Keratinocyte (primary cell): ENCODE measurements around the gene DLG2. TPM values are rescaled to one million over a fixed set of nuclear protein-coding genes. Genes with fewer than 3 reads are reported as not detected.
"Not testable (repeated sequence)": the region's sequence is repeated elsewhere in the genome, so short reads cannot be mapped to it uniquely, and the experiment has no call there.

Experiments
- DNase-seq: peaks from one replicate; pipeline ENCODE4 v3.0.0-alpha.2; 2011; ENCODE audit warnings: low read depth, missing footprints, low spot score
- FAIRE-seq: peaks from 2 replicates; lab custom pipeline; 2011; peaks lifted over from hg19 to GRCh38; lab: Jason Lieb, UNC
- H2AFZ ChIP-seq: 2 replicates; pipeline ENCODE4 v1.6.0; 2012; ENCODE audit warnings: low read length, control low read depth, inconsistent platforms; ENCODE audit not compliant: control insufficient read depth
- H3K27ac ChIP-seq: 2 replicates; pipeline ENCODE4 v1.5.1; 2011; ENCODE audit warnings: low read length; ENCODE audit not compliant: control insufficient read depth, insufficient read depth
- H3K27me3 ChIP-seq: 3 replicates; pipeline ENCODE4 v1.6.0; 2011; ENCODE audit warnings: low read length; ENCODE audit not compliant: control insufficient read depth, insufficient read depth; ENCODE audit errors: extremely low read depth
- H3K36me3 ChIP-seq, 2 experiments: 2 replicates in 1 of 2; 3 replicates in 1 of 2; pipeline ENCODE4 v1.5.1; 2011; ENCODE audit warnings: low read length in 2 of 2, mild to moderate bottlenecking in 1 of 2; ENCODE audit not compliant: control insufficient read depth in 2 of 2, insufficient read depth in 2 of 2; ENCODE audit errors: extremely low read depth in 1 of 2
- H3K4me1 ChIP-seq: 3 replicates; pipeline ENCODE4 v1.5.1; 2011; ENCODE audit warnings: low read length; ENCODE audit not compliant: control insufficient read depth, insufficient read depth; ENCODE audit errors: extremely low read depth
- H3K4me2 ChIP-seq: 3 replicates; pipeline ENCODE4 v1.6.0; 2011; ENCODE audit warnings: low read depth, low read length; ENCODE audit not compliant: control insufficient read depth, insufficient read depth; ENCODE audit errors: extremely low read depth
- H3K4me3 ChIP-seq, 3 experiments: fragments of 200-600 bp in 1 of 3; sonication (generic) in 1 of 3; 2 replicates in 2 of 3; 3 replicates in 1 of 3; pipeline ENCODE4 v1.5.1; 2011 to 2016; ENCODE audit warnings: low read length in 3 of 3, mild to moderate bottlenecking in 3 of 3, control low read depth in 2 of 3, inconsistent platforms in 1 of 3, low read depth in 1 of 3, mixed read lengths in 1 of 3, mixed run types in 1 of 3, moderate library complexity in 1 of 3; ENCODE audit not compliant: control insufficient read depth in 2 of 3, insufficient read depth in 2 of 3; ENCODE audit errors: extremely low read depth in 1 of 3
- H3K79me2 ChIP-seq: 2 replicates; pipeline ENCODE4 v1.6.0; 2012; ENCODE audit warnings: low read length; ENCODE audit not compliant: control insufficient read depth, insufficient read depth
- H3K9ac ChIP-seq: 3 replicates; pipeline ENCODE4 v1.6.0; 2011; ENCODE audit warnings: low read length; ENCODE audit not compliant: control insufficient read depth, insufficient read depth; ENCODE audit errors: extremely low read depth
- H3K9me1 ChIP-seq: 3 replicates; pipeline ENCODE4 v1.6.0; 2011; ENCODE audit warnings: low read length; ENCODE audit not compliant: control insufficient read depth, insufficient read depth; ENCODE audit errors: extremely low read depth
- H3K9me3 ChIP-seq: 2 replicates; pipeline ENCODE4 v1.5.1; 2012; ENCODE audit warnings: low read depth, low read length; ENCODE audit not compliant: control insufficient read depth
- H4K20me1 ChIP-seq: 3 replicates; pipeline ENCODE4 v1.6.0; 2011; ENCODE audit warnings: low read length; ENCODE audit not compliant: control insufficient read depth, insufficient read depth; ENCODE audit errors: extremely low read depth
- EZH2 ChIP-seq: IDR thresholded peaks from one replicate; pipeline ENCODE4 v1.6.1; 2012; ENCODE audit warnings: inconsistent platforms, mild to moderate bottlenecking, low read length, moderate library complexity
- dilution Hi-C: fragments of 300-500 bp; cut with MboI; formaldehyde crosslinking; loops from one replicate; pipeline ENCODE4 v1.7.0; 2020; ENCODE audit warnings: low sequenced_read_pairs; ENCODE audit not compliant: extremely low pct_ligation_motif_present
- polyA plus RNA-seq, 5 experiments: library from polyadenylated mRNA; depleted of rRNA in 3 of 5; stranded (reverse) in 3 of 5; stranded (forward) in 1 of 5; unstranded in 1 of 5; fragments of >200 nt; gene quantifications; 1 replicate in 1 of 5; 2 replicates in 3 of 5; 3 replicates in 1 of 5; pipeline versions ENCODE4 v1.2.1 to v1.2.3, GENCODE V29; 2011 to 2012; ENCODE audit warnings: missing spikeins in 2 of 5, low read depth in 1 of 5, low replicate concordance in 1 of 5
- TF ChIP-seq, protein P1 (sequence below), 3 experiments: IDR thresholded peaks in 1 of 3; conservative IDR thresholded peaks in 1 of 3; optimal IDR thresholded peaks in 1 of 3; 2 replicates in 2 of 3; 3 replicates in 1 of 3; pipeline versions ENCODE3 to v1.5.1; 2011; ENCODE audit warnings: low read length in 3 of 3, mild to moderate bottlenecking in 3 of 3, moderate library complexity in 2 of 3, control low read depth in 1 of 3, inconsistent platforms in 1 of 3; ENCODE audit not compliant: insufficient read depth in 2 of 3; ENCODE audit errors: extremely low read depth in 1 of 3

DLG2 gene
- polyA plus RNA-seq, 1 donor (not counting 4 experiments of a cell fraction or from before 2014, with no cell fraction given) = 0.55 TPM

DNA sequence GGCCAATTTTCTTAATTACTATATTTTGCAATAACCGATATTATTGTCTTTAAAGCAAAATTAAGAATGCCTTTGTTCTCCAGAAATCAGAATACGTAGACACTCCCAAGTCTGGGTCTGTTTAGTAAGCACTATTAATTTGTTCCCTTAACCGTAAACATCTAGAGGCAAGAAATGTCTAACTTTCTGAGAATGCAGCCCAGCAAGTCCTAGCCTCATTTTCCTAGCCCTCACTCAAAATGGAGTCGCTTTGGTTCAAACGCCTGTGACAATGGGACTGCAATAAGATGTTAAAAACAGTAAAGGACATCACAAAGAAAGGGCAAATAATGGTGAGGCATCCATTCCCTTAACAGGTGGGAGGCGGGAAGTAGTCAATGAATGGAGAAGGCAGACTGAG, 280.7 kb downstream of the DLG2 start:
- Histone ChIP-seq H4K20me1 (no peaks in the 10 kb centered on the region), H3K9me3 (no peaks in the 10 kb centered on the region), H2AFZ (no peak overlapping the region), H3K9ac (no peak overlapping the region), H3K36me3 (no peaks in the 10 kb centered on the region), H3K27me3 (no peaks in the 10 kb centered on the region), H3K4me2 (no peak overlapping the region), H3K9me1 (no peaks in the 10 kb centered on the region), H3K27ac (no peak overlapping the region), H3K4me1 (no peaks in the 10 kb centered on the region), H3K79me2 (no peaks in the 10 kb centered on the region), H3K4me3 (no peak overlapping the region)
- DNase-seq (no peak), FAIRE-seq (no peak)
- TF ChIP-seq, protein P1, sequence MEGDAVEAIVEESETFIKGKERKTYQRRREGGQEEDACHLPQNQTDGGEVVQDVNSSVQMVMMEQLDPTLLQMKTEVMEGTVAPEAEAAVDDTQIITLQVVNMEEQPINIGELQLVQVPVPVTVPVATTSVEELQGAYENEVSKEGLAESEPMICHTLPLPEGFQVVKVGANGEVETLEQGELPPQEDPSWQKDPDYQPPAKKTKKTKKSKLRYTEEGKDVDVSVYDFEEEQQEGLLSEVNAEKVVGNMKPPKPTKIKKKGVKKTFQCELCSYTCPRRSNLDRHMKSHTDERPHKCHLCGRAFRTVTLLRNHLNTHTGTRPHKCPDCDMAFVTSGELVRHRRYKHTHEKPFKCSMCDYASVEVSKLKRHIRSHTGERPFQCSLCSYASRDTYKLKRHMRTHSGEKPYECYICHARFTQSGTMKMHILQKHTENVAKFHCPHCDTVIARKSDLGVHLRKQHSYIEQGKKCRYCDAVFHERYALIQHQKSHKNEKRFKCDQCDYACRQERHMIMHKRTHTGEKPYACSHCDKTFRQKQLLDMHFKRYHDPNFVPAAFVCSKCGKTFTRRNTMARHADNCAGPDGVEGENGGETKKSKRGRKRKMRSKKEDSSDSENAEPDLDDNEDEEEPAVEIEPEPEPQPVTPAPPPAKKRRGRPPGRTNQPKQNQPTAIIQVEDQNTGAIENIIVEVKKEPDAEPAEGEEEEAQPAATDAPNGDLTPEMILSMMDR (optimal IDR thresholded peaks at IDR 0.05 in 1 of 3, IDR thresholded peaks at IDR 0.05 in 1 of 3, conservative IDR thresholded peaks at IDR 0.05 in 1 of 3; ENCODE audit: extremely low read depth in 1 of 3, insufficient read depth in 2 of 3, low read length in 3 of 3) = no peak
- no peak for TF ChIP-seq EZH2
- dilution Hi-C loops = no loop called here

DNA sequence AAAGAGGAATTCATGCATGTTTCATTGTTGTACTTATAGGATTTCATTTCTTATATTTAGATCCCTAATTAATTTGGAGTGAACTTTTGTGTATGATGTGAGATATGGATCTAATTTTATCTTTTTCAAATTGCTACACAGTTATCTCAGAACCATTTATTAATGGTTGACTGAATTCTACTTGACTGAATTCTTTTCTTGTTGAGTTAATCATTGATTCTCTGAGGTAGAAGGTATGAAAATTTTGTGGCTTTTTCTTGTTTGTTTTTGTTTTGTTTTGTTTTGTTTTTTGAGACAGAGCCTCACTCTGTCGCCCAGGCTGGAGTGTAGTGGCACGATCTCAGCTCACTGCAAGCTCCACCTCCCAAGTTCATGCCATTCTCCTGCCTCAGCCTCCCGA, 286.3 kb downstream of the DLG2 start:
- H3K4me1 ChIP-seq, H3K27me3 ChIP-seq, H3K9ac ChIP-seq, FAIRE-seq, H3K79me2 ChIP-seq, DNase-seq, H3K9me1 ChIP-seq, H3K36me3 ChIP-seq, H3K4me2 ChIP-seq, H3K9me3 ChIP-seq, H4K20me1 ChIP-seq, dilution Hi-C loops, H2AFZ ChIP-seq, H3K27ac ChIP-seq, H3K4me3 ChIP-seq: not testable (repeated sequence)

- Histone ChIP-seq H4K20me1 (no peaks in the 10 kb centered on the region), H3K36me3 (no peaks in the 10 kb centered on the region), H3K4me1 (no peaks in the 10 kb centered on the region), H3K4me2 (no peak overlapping the region), H3K27me3 (no peaks in the 10 kb centered on the region), H3K9me3 (no peaks in the 10 kb centered on the region), H3K9ac (no peak overlapping the region), H3K9me1 (no peaks in the 10 kb centered on the region), H3K4me3 (no peak overlapping the region), H2AFZ (no peak overlapping the region), H3K79me2 (no peaks in the 10 kb centered on the region), H3K27ac (no peak overlapping the region)
- DNase-seq (no peak), FAIRE-seq (no peak)
- dilution Hi-C loops = no loop called here
- no peak for TF ChIP-seq EZH2
- TF ChIP-seq, protein P1 (optimal IDR thresholded peaks at IDR 0.05 in 1 of 3, IDR thresholded peaks at IDR 0.05 in 1 of 3, conservative IDR thresholded peaks at IDR 0.05 in 1 of 3; ENCODE audit: extremely low read depth in 1 of 3, insufficient read depth in 2 of 3, low read length in 3 of 3) = no peak
Observed at GRCh38 chr11:85318573-85318972, 308.6 kb downstream of the DLG2 start.
